T-helper 2 cell treated with Interferon-gamma antibody and Interleukin-4, amounts not matched to agents 5 μg/mL and 100 μg/mL, for 36 hours (primary cell): ENCODE data around the gene ABHD5.
A peak's percentile ranks its signal among the peaks of the same experiment; 100 is the strongest.

ENCODE experiments used
- DNase-seq: peaks from one replicate; pipeline ENCODE4 v3.0.0; 2021; ENCODE audit warnings: low spot score
- H3K27ac Mint-ChIP-seq: one replicate; pipeline ENCODE4 v1.8.0; 2021; ENCODE audit warnings: mild to moderate bottlenecking, mixed read lengths
- H3K27me3 Mint-ChIP-seq: one replicate; pipeline ENCODE4 v1.8.0; 2021; ENCODE audit warnings: low read depth, mixed read lengths
- H3K36me3 Mint-ChIP-seq: one replicate; pipeline ENCODE4 v1.8.0; 2021; ENCODE audit warnings: low read depth, mixed read lengths
- H3K4me1 Mint-ChIP-seq: one replicate; pipeline ENCODE4 v1.8.0; 2021; ENCODE audit warnings: low read depth, mixed read lengths
- H3K4me3 Mint-ChIP-seq: one replicate; pipeline ENCODE4 v1.8.0; 2022; ENCODE audit warnings: mild to moderate bottlenecking, moderate library complexity, mixed read lengths
- H3K9me3 Mint-ChIP-seq: one replicate; pipeline ENCODE4 v1.8.0; 2021; ENCODE audit warnings: mixed read lengths

ABHD5 gene

GRCh38 chr3:43762451-43762850 is 71.7 kb downstream of the ABHD5 start:
- Mint-ChIP-seq H3K36me3 (no peaks in the 10 kb centered on the region), H3K4me3 (no peak overlapping the region), H3K27me3 (peaks cover 2% of the 10 kb centered on the region), H3K9me3 (no peaks in the 10 kb centered on the region), H3K27ac (no peak overlapping the region), H3K4me1 (no peaks in the 10 kb centered on the region)
- no peak for DNase-seq

GRCh38 chr3:43764056-43764455 is 73.3 kb downstream of the ABHD5 start:
- Mint-ChIP-seq H3K27me3 (peaks cover 10% of the 10 kb centered on the region), H3K9me3 (no peaks in the 10 kb centered on the region), H3K36me3 (no peaks in the 10 kb centered on the region), H3K4me1 (peaks cover under 1% of the 10 kb centered on the region), H3K27ac (no peak overlapping the region), H3K4me3 (no peak overlapping the region)
- DNase-seq, result no peak

GRCh38 chr3:43764471-43764870 is 73.7 kb downstream of the ABHD5 start:
- peaks cover 14% of the 10 kb centered on the region for H3K27me3 Mint-ChIP-seq
- H3K27ac Mint-ChIP-seq, result no peak overlapping the region
- H3K9me3 Mint-ChIP-seq, result no peaks in the 10 kb centered on the region
- peaks cover 4% of the 10 kb centered on the region for H3K4me1 Mint-ChIP-seq
- H3K36me3 Mint-ChIP-seq, result no peaks in the 10 kb centered on the region
- no peak for DNase-seq
- H3K4me3 Mint-ChIP-seq, result no peak overlapping the region

GRCh38 chr3:43765521-43765971 is 74.8 kb downstream of the ABHD5 start:
- Mint-ChIP-seq H3K36me3 (no peaks in the 10 kb centered on the region), H3K27me3 (peaks cover 14% of the 10 kb centered on the region), H3K4me3 (no peak overlapping the region), H3K9me3 (no peaks in the 10 kb centered on the region), H3K27ac (no peak overlapping the region), H3K4me1 (peaks cover 9% of the 10 kb centered on the region)
- no peak for DNase-seq

GRCh38 chr3:43766672-43767465 is 76.1 kb downstream of the ABHD5 start:
- no peaks in the 10 kb centered on the region for H3K36me3 Mint-ChIP-seq
- H3K4me3 Mint-ChIP-seq, result no peak overlapping the region
- peaks cover 14% of the 10 kb centered on the region for H3K27me3 Mint-ChIP-seq
- H3K4me1 Mint-ChIP-seq, result peaks cover 9% of the 10 kb centered on the region
- no peak overlapping the region for H3K27ac Mint-ChIP-seq
- no peaks in the 10 kb centered on the region for H3K9me3 Mint-ChIP-seq
- no peak for DNase-seq

GRCh38 chr3:43768381-43768973 is 77.7 kb downstream of the ABHD5 start:
- H3K27ac Mint-ChIP-seq, result no peak overlapping the region

GRCh38 chr3:43769097-43769884 is 78.6 kb downstream of the ABHD5 start:
- Mint-ChIP-seq H3K4me1 (peaks cover 9% of the 10 kb centered on the region), H3K27ac (no peak overlapping the region), H3K36me3 (no peaks in the 10 kb centered on the region), H3K9me3 (no peaks in the 10 kb centered on the region), H3K4me3 (peak overlapping the region; percentile 10), H3K27me3 (peaks cover 14% of the 10 kb centered on the region)
- DNase-seq, result peak; percentile 52

More at GRCh38 chr3:43768381-43768973, 77.7 kb downstream of the ABHD5 start:
- no peaks in the 10 kb centered on the region for H3K36me3 Mint-ChIP-seq
- no peak for DNase-seq
- H3K9me3 Mint-ChIP-seq, result no peaks in the 10 kb centered on the region
- peaks cover 14% of the 10 kb centered on the region for H3K27me3 Mint-ChIP-seq
- H3K4me1 Mint-ChIP-seq, result peaks cover 9% of the 10 kb centered on the region
- H3K4me3 Mint-ChIP-seq, result no peak overlapping the region

GRCh38 chr3:43769885-43770425 is 79.2 kb downstream of the ABHD5 start:
- H3K36me3 Mint-ChIP-seq, result no peaks in the 10 kb centered on the region
- no peak for DNase-seq
- H3K27ac Mint-ChIP-seq, result no peak overlapping the region
- peaks cover 9% of the 10 kb centered on the region for H3K4me1 Mint-ChIP-seq
- no peak overlapping the region for H3K4me3 Mint-ChIP-seq
- no peaks in the 10 kb centered on the region for H3K9me3 Mint-ChIP-seq
- peaks cover 14% of the 10 kb centered on the region for H3K27me3 Mint-ChIP-seq

- Mint-ChIP-seq H3K4me3 (no peak overlapping the region), H3K9me3 (no peaks in the 10 kb centered on the region), H3K4me1 (peaks cover 9% of the 10 kb centered on the region), H3K27me3 (peaks cover 14% of the 10 kb centered on the region), H3K36me3 (no peaks in the 10 kb centered on the region), H3K27ac (no peak overlapping the region)
- DNase-seq, result peak; percentile 22
Observed at GRCh38 chr3:43770426-43771103, 79.8 kb downstream of the ABHD5 start.

GRCh38 chr3:43771610-43772009 is 80.9 kb downstream of the ABHD5 start:
- no peak overlapping the region for H3K4me3 Mint-ChIP-seq
- H3K4me1 Mint-ChIP-seq, result peaks cover 9% of the 10 kb centered on the region
- no peak overlapping the region for H3K27ac Mint-ChIP-seq
- peaks cover 14% of the 10 kb centered on the region for H3K27me3 Mint-ChIP-seq
- no peaks in the 10 kb centered on the region for H3K9me3 Mint-ChIP-seq
- no peak for DNase-seq
- H3K36me3 Mint-ChIP-seq, result no peaks in the 10 kb centered on the region

- Mint-ChIP-seq H3K27ac (no peak overlapping the region), H3K4me1 (peaks cover 9% of the 10 kb centered on the region), H3K4me3 (no peak overlapping the region), H3K36me3 (no peaks in the 10 kb centered on the region), H3K27me3 (peaks cover 11% of the 10 kb centered on the region), H3K9me3 (no peaks in the 10 kb centered on the region)
- no peak for DNase-seq
Observed at GRCh38 chr3:43773273-43774094, 82.7 kb downstream of the ABHD5 start.

GRCh38 chr3:43774799-43775198 is 84.1 kb downstream of the ABHD5 start:
- no peak overlapping the region for H3K4me3 Mint-ChIP-seq
- H3K4me1 Mint-ChIP-seq, result peaks cover 5% of the 10 kb centered on the region
- no peak for DNase-seq
- no peak overlapping the region for H3K27ac Mint-ChIP-seq
- no peaks in the 10 kb centered on the region for H3K36me3 Mint-ChIP-seq
- peaks cover 3% of the 10 kb centered on the region for H3K27me3 Mint-ChIP-seq
- no peaks in the 10 kb centered on the region for H3K9me3 Mint-ChIP-seq

- H3K4me1 Mint-ChIP-seq, result no peaks in the 10 kb centered on the region
- no peaks in the 10 kb centered on the region for H3K9me3 Mint-ChIP-seq
- H3K4me3 Mint-ChIP-seq, result no peak overlapping the region
- no peak for DNase-seq
- H3K36me3 Mint-ChIP-seq, result no peaks in the 10 kb centered on the region
- no peak overlapping the region for H3K27ac Mint-ChIP-seq
- H3K27me3 Mint-ChIP-seq, result peaks cover 3% of the 10 kb centered on the region
Observed at GRCh38 chr3:43776101-43776500, 85.4 kb downstream of the ABHD5 start.
